NCI-H2107 treated with DMSO at 0.1 percent for 48 hours (cell line): ENCODE results near the gene NME3.
"Not testable (repeated sequence)": the region's sequence is repeated elsewhere in the genome, so short reads cannot be mapped to it uniquely, and the experiment has no call there.

Experiments
- DNase-seq: peaks from one replicate; lab custom pipeline; 2025; ENCODE audit not compliant: unreplicated experiment; lab: John Stamatoyannopoulos, UW

The NME3 gene

GRCh38 chr16:1754204-1754603 is 17.1 kb downstream of the NME3 start:
- DNase-seq, result no peak

- DNase-seq, result no peak
Observed at GRCh38 chr16:1752853-1753252, 18.5 kb downstream of the NME3 start.

GRCh38 chr16:1751946-1752345 is 19.4 kb downstream of the NME3 start:
- DNase-seq, result no peak

GRCh38 chr16:1749152-1750117 is 21.9 kb downstream of the NME3 start:
- no peak for DNase-seq

GRCh38 chr16:1747934-1748333 is 23.4 kb downstream of the NME3 start:
- DNase-seq, result no peak

- no peak for DNase-seq
Observed at GRCh38 chr16:1746693-1747195, 24.6 kb downstream of the NME3 start.

- no peak for DNase-seq
Observed at GRCh38 chr16:1745900-1746692, 25.2 kb downstream of the NME3 start.

- DNase-seq, result no peak
Observed at GRCh38 chr16:1745181-1745899, 26.0 kb downstream of the NME3 start.

- DNase-seq, result no peak
Observed at GRCh38 chr16:1744338-1744840, 27.0 kb downstream of the NME3 start.

- no peak for DNase-seq
Observed at GRCh38 chr16:1743376-1744337, 27.7 kb downstream of the NME3 start.

GRCh38 chr16:1741553-1742165 is 29.7 kb downstream of the NME3 start:
- no peak for DNase-seq

- DNase-seq, result no peak
Observed at GRCh38 chr16:1740781-1741490, 30.4 kb downstream of the NME3 start.

- no peak for DNase-seq
Observed at GRCh38 chr16:1740234-1740633, 31.1 kb downstream of the NME3 start.

GRCh38 chr16:1734816-1735215 is 36.5 kb downstream of the NME3 start:
- DNase-seq, result no peak

- no peak for DNase-seq
Observed at GRCh38 chr16:1734123-1734522, 37.2 kb downstream of the NME3 start.

GRCh38 chr16:1732551-1732987 is 38.8 kb downstream of the NME3 start:
- not testable (repeated sequence) for DNase-seq

GRCh38 chr16:1732071-1732470 is 39.3 kb downstream of the NME3 start:
- no peak for DNase-seq

GRCh38 chr16:1731603-1732002 is 39.7 kb downstream of the NME3 start:
- no peak for DNase-seq

GRCh38 chr16:1731073-1731472 is 40.3 kb downstream of the NME3 start:
- DNase-seq, result no peak
